CD8-positive, alpha-beta memory T cell (primary cell): ENCODE measurements around the gene CEND1. TPM values are rescaled to one million over a fixed set of nuclear protein-coding genes. Genes with fewer than 3 reads are reported as not detected.
A peak's percentile ranks its signal among the peaks of the same experiment; 100 is the strongest.

Source experiments
- CTCF ChIA-PET: fragments of 350-600 bp; sonication (Branson Sonifier 250); formaldehyde crosslinking; loops from one replicate; lab custom pipeline; 2021; ENCODE audit warnings: antibody characterized with exemption; lab: Charles Lee
- POLR2A ChIA-PET: fragments of 350-600 bp; sonication (Branson Sonifier 250); formaldehyde crosslinking; loops from one replicate; lab custom pipeline; 2021; ENCODE audit warnings: antibody characterized with exemption; lab: Charles Lee
- DNase-seq, 5 donors: peaks; one replicate each; pipeline versions ENCODE4 v3.0.0 to v3.0.0-alpha.2; 2020 to 2022; ENCODE audit warnings: mixed read lengths in 1 of 5
- H3K27ac ChIP-seq: one replicate; pipeline ENCODE4 v1.7.0; 2013; ENCODE audit warnings: low read depth, mild to moderate bottlenecking, low read length, moderate library complexity
- H3K27me3 ChIP-seq: 2 replicates; pipeline ENCODE4 v1.7.0; 2013; ENCODE audit warnings: low read length, mild to moderate bottlenecking; ENCODE audit not compliant: insufficient read depth, poor library complexity, severe bottlenecking
- H3K36me3 ChIP-seq: 2 replicates; pipeline ENCODE4 v1.7.0; 2013; ENCODE audit warnings: mild to moderate bottlenecking, low read length, moderate library complexity; ENCODE audit not compliant: insufficient read depth
- H3K4me1 ChIP-seq: 2 replicates; pipeline ENCODE4 v1.7.0; 2013; ENCODE audit warnings: mild to moderate bottlenecking, low read length, moderate library complexity; ENCODE audit not compliant: insufficient read depth
- H3K4me3 ChIP-seq: 2 replicates; pipeline ENCODE4 v1.7.0; 2013; ENCODE audit warnings: mild to moderate bottlenecking, low read length
- H3K9me3 ChIP-seq: 2 replicates; pipeline ENCODE4 v1.7.0; 2013; ENCODE audit warnings: mild to moderate bottlenecking, low read length
- H3K27ac Mint-ChIP-seq, 8 donors: one replicate each; pipeline ENCODE4 v1.8.0; 2020 to 2021; ENCODE audit warnings: mixed read lengths in 8 of 8, mild to moderate bottlenecking in 6 of 8, inconsistent platforms in 3 of 8, moderate library complexity in 3 of 8
- H3K27me3 Mint-ChIP-seq, 2 donors: one replicate each; pipeline ENCODE4 v1.8.0; 2020 to 2021; ENCODE audit warnings: mixed read lengths in 2 of 2, mild to moderate bottlenecking in 1 of 2, moderate library complexity in 1 of 2
- H3K36me3 Mint-ChIP-seq, 3 donors: one replicate each; pipeline ENCODE4 v1.8.0; 2020 to 2021; ENCODE audit warnings: mixed read lengths in 3 of 3, inconsistent platforms in 1 of 3, mild to moderate bottlenecking in 1 of 3
- H3K4me1 Mint-ChIP-seq, 3 donors: one replicate each; pipeline ENCODE4 v1.8.0; 2020 to 2021; ENCODE audit warnings: mixed read lengths in 3 of 3, inconsistent platforms in 1 of 3, mild to moderate bottlenecking in 1 of 3
- H3K4me3 Mint-ChIP-seq, 7 donors: one replicate each; pipeline ENCODE4 v1.8.0; 2020 to 2021; ENCODE audit warnings: mixed read lengths in 7 of 7, mild to moderate bottlenecking in 6 of 7, moderate library complexity in 4 of 7, inconsistent platforms in 2 of 7
- H3K9me3 Mint-ChIP-seq, 5 donors: one replicate each; pipeline ENCODE4 v1.8.0; 2020 to 2022; ENCODE audit warnings: mixed read lengths in 5 of 5, mild to moderate bottlenecking in 3 of 5, moderate library complexity in 2 of 5, inconsistent platforms in 1 of 5
- polyA plus RNA-seq: library from polyadenylated mRNA; unstranded; fragments of 300-500 nt; fragmentation: Illumina TruSeq; gene quantifications from one replicate; pipeline ENCODE4 v1.2.3, GENCODE V29; 2021
- total RNA-seq, 2 experiments: library from RNA; stranded (reverse); gene quantifications; one replicate each; pipeline ENCODE4 v1.2.3, GENCODE V29; 2021

CEND1 gene
- total and polyA plus RNA-seq, 3 experiments from 2014 or later: 0.13 to 2.6 (median 2.1) TPM

DNA sequence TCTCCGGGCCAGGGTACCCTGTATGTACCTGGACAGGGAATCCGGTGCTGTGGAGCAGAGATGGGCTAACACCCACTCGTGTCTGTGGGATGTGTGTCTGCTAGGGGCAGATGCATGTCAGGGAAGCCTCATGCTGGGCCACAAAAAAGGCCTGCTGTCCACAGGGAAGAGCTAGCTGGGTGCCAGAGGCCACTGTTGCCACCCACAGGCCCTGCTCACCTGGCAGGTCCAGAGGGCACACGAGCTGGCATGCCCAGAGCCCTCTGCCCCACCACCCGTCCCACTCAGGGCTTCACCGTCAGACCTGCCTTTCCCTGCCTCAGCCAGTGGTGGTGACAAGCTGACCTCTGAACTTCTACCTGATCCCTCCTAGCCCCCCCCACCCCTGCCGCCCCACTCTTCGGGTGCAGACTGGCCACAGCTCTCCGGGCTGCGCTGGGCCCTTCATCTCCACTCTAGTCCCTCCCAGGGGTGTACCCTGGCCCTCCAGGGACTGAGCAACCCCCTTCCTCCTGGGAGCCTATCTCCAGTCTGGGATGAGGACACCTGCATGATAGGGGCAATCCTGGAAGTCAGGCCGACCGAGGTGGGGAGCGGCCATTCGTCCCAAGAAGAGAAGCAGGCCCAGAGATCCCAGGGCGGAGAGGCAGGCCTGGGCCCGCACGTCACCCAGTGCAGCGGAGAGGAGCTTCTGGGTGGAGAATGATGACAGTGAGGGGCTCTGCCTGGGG lies 6.8 kb upstream of the CEND1 start:
- peaks cover 12 to 26% (median 14%) of the 10 kb centered on the region in 3 donors for H3K4me1 Mint-ChIP-seq
- Histone ChIP-seq H3K27me3 (no peaks in the 10 kb centered on the region), H3K4me1 (peaks cover 25% of the 10 kb centered on the region), H3K27ac (peak overlapping the region; percentile 86), H3K36me3 (peaks cover 4% of the 10 kb centered on the region), H3K4me3 (peak overlapping the region; percentile 92), H3K9me3 (no peaks in the 10 kb centered on the region)
- no peak for DNase-seq
- POLR2A ChIA-PET: interaction anchor here (0.6 to 2.5 kb wide), 6 partner anchors 12 to 283 kb away, joined by 3 to 8 read pairs (median 5); partner anchors contain the start of genes PNPLA2, RPLP2 and TALDO1
- CTCF ChIA-PET: interaction anchor here (0.8 to 1.3 kb wide), 3 partner anchors 15 to 242 kb away, joined by 3 read pairs; no protein-coding TSS in a partner anchor
- H3K27me3 Mint-ChIP-seq: no peaks in the 10 kb centered on the region
- H3K4me3 Mint-ChIP-seq: peak overlapping the region; percentile 91 to 94 (median 92)
- peak overlapping the region; percentile 90 to 98 (median 95) for H3K27ac Mint-ChIP-seq
- H3K36me3 Mint-ChIP-seq: peaks cover 0 to 18% (median 0%) of the 10 kb centered on the region in 3 donors
- H3K9me3 Mint-ChIP-seq: no peaks in the 10 kb centered on the region

- Histone ChIP-seq H3K4me1 (peaks cover 25% of the 10 kb centered on the region), H3K36me3 (peaks cover 4% of the 10 kb centered on the region), H3K9me3 (no peaks in the 10 kb centered on the region), H3K4me3 (peak overlapping the region; percentile 92), H3K27me3 (no peaks in the 10 kb centered on the region), H3K27ac (peak overlapping the region; percentile 86)
- H3K36me3 Mint-ChIP-seq: peaks cover 0 to 22% (median 0%) of the 10 kb centered on the region in 3 donors
- DNase-seq: peak; percentile 73 to 87 (median 74)
- H3K27me3 Mint-ChIP-seq: peaks cover 0 to 3% of the 10 kb centered on the region in 2 donors
- POLR2A ChIA-PET: interaction anchor here (0.7 to 2.5 kb wide), 6 partner anchors 13 to 505 kb away, joined by 3 to 8 read pairs (median 6); partner anchors contain the start of genes PNPLA2 and RPLP2
- peak overlapping the region; percentile 91 to 94 (median 92) for H3K4me3 Mint-ChIP-seq
- peaks cover 12 to 26% (median 14%) of the 10 kb centered on the region in 3 donors for H3K4me1 Mint-ChIP-seq
- H3K9me3 Mint-ChIP-seq: no peaks in the 10 kb centered on the region
- peak overlapping the region; percentile 90 to 98 (median 95) for H3K27ac Mint-ChIP-seq
- CTCF ChIA-PET: interaction anchor here (0.8 to 1.3 kb wide), 3 partner anchors 16 to 242 kb away, joined by 3 read pairs; no protein-coding TSS in a partner anchor
Measured at GRCh38 chr11:795634-796564, 6.0 kb upstream of the CEND1 start.

- H3K4me1 ChIP-seq: peaks cover 25% of the 10 kb centered on the region
- Mint-ChIP-seq H3K27ac (peak overlapping the region in 2 of 8 donors; percentile 94 to 97), H3K36me3 (peaks cover 0 to 25% (median 0%) of the 10 kb centered on the region in 3 donors), H3K27me3 (peaks cover 0 to 3% of the 10 kb centered on the region in 2 donors), H3K4me1 (peaks cover 12 to 26% (median 14%) of the 10 kb centered on the region in 3 donors), H3K9me3 (no peaks in the 10 kb centered on the region), H3K4me3 (peak overlapping the region; percentile 16 to 92 (median 61))
- H3K27me3 ChIP-seq: no peaks in the 10 kb centered on the region
- H3K27ac ChIP-seq: peak overlapping the region; percentile 69
- ChIA-PET CTCF (interaction anchor here (1.3 kb wide), 1 partner anchor 17 kb away, joined by 3 read pairs; no protein-coding TSS in a partner anchor), POLR2A (interaction anchor here (0.7 to 2.5 kb wide), 3 partner anchors 16 to 504 kb away, joined by 3 to 6 read pairs (median 5); no protein-coding TSS in a partner anchor)
- no peak for DNase-seq
- no peak overlapping the region for H3K4me3 ChIP-seq
- no peaks in the 10 kb centered on the region for H3K9me3 ChIP-seq
- H3K36me3 ChIP-seq: peaks cover 4% of the 10 kb centered on the region
Measured at GRCh38 chr11:794766-795633, 5.1 kb upstream of the CEND1 start.

DNA sequence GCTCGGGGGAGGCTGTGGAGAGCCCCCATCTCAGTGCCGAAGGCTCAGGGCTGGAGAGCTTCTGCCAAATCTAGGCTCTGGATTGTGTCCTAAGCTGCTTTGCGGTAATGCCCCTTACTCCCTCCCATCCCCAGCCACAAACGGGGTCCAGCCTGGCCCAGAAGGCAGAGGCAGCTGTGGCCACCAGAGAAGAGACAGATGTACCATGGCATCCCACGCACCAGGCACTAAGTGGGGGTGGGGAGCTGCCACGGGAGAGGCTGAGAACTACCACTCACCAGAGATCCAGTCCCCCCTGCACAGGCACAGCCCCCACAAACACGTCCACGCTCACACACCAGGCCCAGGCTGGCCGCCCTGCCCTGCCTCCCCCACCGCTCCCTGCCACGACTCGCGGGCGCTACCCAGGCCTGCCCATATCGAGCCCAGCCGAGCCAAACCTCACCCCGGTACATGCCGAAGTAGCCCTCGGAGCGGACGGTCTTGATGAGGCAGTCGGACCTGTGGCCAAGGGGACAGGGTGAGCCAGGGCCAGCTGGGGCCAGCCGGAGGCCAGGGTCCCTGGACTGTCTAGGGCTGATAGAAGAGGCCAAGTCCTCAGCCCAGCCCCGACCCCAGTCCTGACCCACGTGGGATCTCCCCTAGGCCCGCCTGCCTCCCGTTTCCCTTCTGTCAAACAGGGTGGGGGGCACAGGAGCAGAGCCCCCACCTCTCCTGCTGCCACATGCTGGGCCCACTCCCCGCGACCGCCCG lies 4.3 kb upstream of the CEND1 start:
- no peak overlapping the region for H3K27ac Mint-ChIP-seq
- peak overlapping the region in 6 of 7 donors; percentile 5 to 86 (median 36) for H3K4me3 Mint-ChIP-seq
- no peaks in the 10 kb centered on the region for H3K9me3 ChIP-seq
- no peak overlapping the region for H3K27ac ChIP-seq
- H3K9me3 Mint-ChIP-seq: no peaks in the 10 kb centered on the region
- no peak overlapping the region for H3K4me3 ChIP-seq
- POLR2A ChIA-PET: no interaction called here
- peaks cover 0 to 25% (median 0%) of the 10 kb centered on the region in 3 donors for H3K36me3 Mint-ChIP-seq
- no peaks in the 10 kb centered on the region for H3K27me3 ChIP-seq
- H3K4me1 ChIP-seq: peaks cover 25% of the 10 kb centered on the region
- H3K27me3 Mint-ChIP-seq: peaks cover 0 to 3% of the 10 kb centered on the region in 2 donors
- H3K36me3 ChIP-seq: peaks cover 4% of the 10 kb centered on the region
- H3K4me1 Mint-ChIP-seq: peaks cover 12 to 26% (median 14%) of the 10 kb centered on the region in 3 donors
- CTCF ChIA-PET: interaction anchor here (0.7 kb wide), 1 partner anchor 36 kb away, joined by 3 read pairs; no protein-coding TSS in a partner anchor
- DNase-seq: no peak

DNA sequence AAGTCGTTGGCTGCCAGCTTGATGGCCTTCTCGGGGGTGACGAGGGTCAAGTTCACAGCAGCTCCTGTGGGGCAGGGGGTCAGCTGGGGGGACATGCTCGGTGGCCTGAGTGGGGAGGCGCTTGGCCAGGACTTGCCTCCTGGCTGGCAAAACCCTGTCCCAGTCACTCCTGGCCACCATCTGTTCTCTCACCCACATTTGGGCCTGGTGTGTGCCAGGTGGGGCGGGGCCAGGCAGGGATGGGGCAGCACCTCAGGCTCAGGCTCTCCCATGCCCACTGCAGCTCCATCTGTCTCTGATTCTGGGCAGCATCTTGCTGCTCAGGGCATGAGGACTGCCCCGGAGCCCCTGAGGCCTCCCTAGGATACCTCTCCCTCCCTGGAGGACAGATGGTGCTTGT lies 3.7 kb upstream of the CEND1 start:
- H3K4me3 Mint-ChIP-seq: peak overlapping the region in 2 of 7 donors; percentile 24 to 86
- POLR2A ChIA-PET: no interaction called here
- no peaks in the 10 kb centered on the region for H3K9me3 ChIP-seq

GRCh38 chr11:792873-793272 lies 3.0 kb upstream of the CEND1 start:
- DNase-seq: no peak
- H3K4me3 Mint-ChIP-seq: no peak overlapping the region
- H3K27ac Mint-ChIP-seq: peak overlapping the region in 1 of 8 donors; percentile 24
- Histone ChIP-seq H3K4me3 (no peak overlapping the region), H3K27me3 (no peaks in the 10 kb centered on the region), H3K4me1 (peaks cover 25% of the 10 kb centered on the region), H3K36me3 (peaks cover 4% of the 10 kb centered on the region), H3K9me3 (no peaks in the 10 kb centered on the region), H3K27ac (no peak overlapping the region)
- ChIA-PET POLR2A (no interaction called here), CTCF (no interaction called here)
- peaks cover 0 to 25% (median 0%) of the 10 kb centered on the region in 3 donors for H3K36me3 Mint-ChIP-seq
- no peaks in the 10 kb centered on the region for H3K9me3 Mint-ChIP-seq
- peaks cover 3% of the 10 kb centered on the region in 2 donors for H3K27me3 Mint-ChIP-seq
- H3K4me1 Mint-ChIP-seq: peaks cover 12 to 27% (median 14%) of the 10 kb centered on the region in 3 donors

More for the DNA sequence above, 3.7 kb upstream of the CEND1 start:
- H3K27ac Mint-ChIP-seq: peak overlapping the region in 1 of 8 donors; percentile 65
- peaks cover 4% of the 10 kb centered on the region for H3K36me3 ChIP-seq
- H3K4me1 Mint-ChIP-seq: peaks cover 12 to 26% (median 14%) of the 10 kb centered on the region in 3 donors
- CTCF ChIA-PET: no interaction called here
- H3K4me3 ChIP-seq: no peak overlapping the region
- H3K4me1 ChIP-seq: peaks cover 25% of the 10 kb centered on the region
- DNase-seq: no peak
- H3K27ac ChIP-seq: no peak overlapping the region
- no peaks in the 10 kb centered on the region for H3K9me3 Mint-ChIP-seq
- H3K36me3 Mint-ChIP-seq: peaks cover 0 to 25% (median 0%) of the 10 kb centered on the region in 3 donors
- H3K27me3 Mint-ChIP-seq: peaks cover 3% of the 10 kb centered on the region in 2 donors
- H3K27me3 ChIP-seq: no peaks in the 10 kb centered on the region
